ENCODE results near the gene TNFAIP3.

The TNFAIP3 gene

GRCh38 chr6:137866914-137867684 lies at the start of gene TNFAIP3:
Gene TNFAIP3 (plus strand): TSS chr6:137867259. CDS start chr6:137871228, 3,969 bp downstream.
- H3K36me3 Mint-ChIP-seq (ENCODE audit: low read depth): no peaks in the 10 kb centered on the region
- peak within 1 kb of the TSS; percentile 88 for H3K27ac Mint-ChIP-seq
- no peaks in the 10 kb centered on the region for H3K9me3 Mint-ChIP-seq
- H3K27me3 Mint-ChIP-seq (ENCODE audit: low read depth, poor library complexity): peaks cover 7% of the 10 kb centered on the region
- peaks cover 74% of the 10 kb centered on the region for H3K4me1 Mint-ChIP-seq
- peak within 1 kb of the TSS; percentile 95 for H3K4me3 Mint-ChIP-seq
- DNase-seq: peak; percentile 90
- TF ChIP-seq CTCF (IDR thresholded peaks at IDR 0.05): peak; percentile 43

DNA sequence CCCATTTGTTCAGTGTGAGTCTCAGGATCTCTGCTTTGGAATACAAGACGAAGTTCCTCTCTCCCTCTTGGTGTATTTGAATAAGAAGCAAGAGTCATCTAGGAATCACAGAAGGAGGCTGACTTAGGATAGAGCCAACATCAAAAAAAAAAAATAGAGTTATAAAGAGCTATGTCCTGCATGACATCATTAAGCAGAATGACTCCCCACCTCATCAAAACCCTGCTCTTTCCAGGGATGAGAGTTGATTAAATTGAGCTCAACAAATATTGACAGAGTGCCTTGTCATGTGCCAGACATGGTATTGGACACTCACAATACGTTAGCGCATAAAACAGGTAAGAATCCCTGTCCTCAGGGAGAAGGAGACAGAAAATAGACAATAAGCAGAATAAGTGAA lies 48.6 kb upstream of the TNFAIP3 start:
- Mint-ChIP-seq H3K27me3 (ENCODE audit: low read depth, poor library complexity) (peaks cover 4% of the 10 kb centered on the region), H3K9me3 (no peaks in the 10 kb centered on the region), H3K4me1 (peaks cover 8% of the 10 kb centered on the region), H3K36me3 (ENCODE audit: low read depth) (no peaks in the 10 kb centered on the region), H3K27ac (peak overlapping the region; percentile 9), H3K4me3 (no peak overlapping the region)
- DNase-seq: no peak
- TF ChIP-seq CTCF (IDR thresholded peaks at IDR 0.05): no peak

- DNase-seq: no peak
- TF ChIP-seq CTCF (IDR thresholded peaks at IDR 0.05): no peak
- peaks cover 20% of the 10 kb centered on the region for H3K4me1 Mint-ChIP-seq
- H3K4me3 Mint-ChIP-seq: no peak overlapping the region
- H3K27me3 Mint-ChIP-seq (ENCODE audit: low read depth, poor library complexity): peaks cover 4% of the 10 kb centered on the region
- H3K36me3 Mint-ChIP-seq (ENCODE audit: low read depth): no peaks in the 10 kb centered on the region
- no peak overlapping the region for H3K27ac Mint-ChIP-seq
- no peaks in the 10 kb centered on the region for H3K9me3 Mint-ChIP-seq
Measured at GRCh38 chr6:137819740-137820139, 47.3 kb upstream of the TNFAIP3 start.

DNA sequence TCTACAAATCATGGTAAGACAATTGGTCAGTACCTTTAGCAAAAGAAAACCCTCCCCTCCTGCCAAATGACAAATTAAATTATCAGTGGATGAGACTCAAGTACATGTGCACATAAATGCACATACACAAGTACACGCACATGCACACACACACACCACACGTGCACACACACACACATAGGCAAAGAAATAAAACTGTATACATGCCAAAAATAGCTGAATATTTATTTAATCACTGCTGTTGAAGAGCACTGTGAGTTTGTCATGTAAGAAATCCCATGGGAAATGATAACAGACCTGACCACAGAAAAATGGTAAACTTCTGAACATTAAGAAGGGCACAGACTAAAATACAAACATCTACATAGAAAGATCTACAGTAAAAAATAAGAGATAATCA lies 46.6 kb upstream of the TNFAIP3 start:
- DNase-seq: no peak
- Mint-ChIP-seq H3K36me3 (ENCODE audit: low read depth) (no peaks in the 10 kb centered on the region), H3K9me3 (no peaks in the 10 kb centered on the region), H3K4me3 (no peak overlapping the region), H3K27me3 (ENCODE audit: low read depth, poor library complexity) (peaks cover 4% of the 10 kb centered on the region), H3K4me1 (peaks cover 20% of the 10 kb centered on the region), H3K27ac (no peak overlapping the region)
- TF ChIP-seq CTCF (IDR thresholded peaks at IDR 0.05): no peak

GRCh38 chr6:137820952-137821351 lies 46.1 kb upstream of the TNFAIP3 start:
- H3K36me3 Mint-ChIP-seq (ENCODE audit: low read depth): no peaks in the 10 kb centered on the region
- H3K4me3 Mint-ChIP-seq: no peak overlapping the region

More at GRCh38 chr6:137820952-137821351, 46.1 kb upstream of the TNFAIP3 start:
- DNase-seq: no peak
- no peak overlapping the region for H3K27ac Mint-ChIP-seq
- peaks cover 4% of the 10 kb centered on the region for H3K27me3 Mint-ChIP-seq (ENCODE audit: low read depth, poor library complexity)
- H3K4me1 Mint-ChIP-seq: peaks cover 20% of the 10 kb centered on the region
- no peaks in the 10 kb centered on the region for H3K9me3 Mint-ChIP-seq
- TF ChIP-seq CTCF (IDR thresholded peaks at IDR 0.05): no peak
